Caco-2 (cell line): ENCODE data around the gene MRPS35. TPM values are rescaled to one million over a fixed set of nuclear protein-coding genes. Genes with fewer than 3 reads are reported as not detected.

Experiments used
- BruUV-seq: library from RNA; stranded (reverse); fragments of 400-500 nt; replicated peaks from 2 replicates; lab custom pipeline; 2021; lab: Mats Ljungman, UMichigan
- CTCF ChIA-PET: fragments of 300-600 bp; sonication (Branson Sonifier 250); formaldehyde crosslinking; loops from one replicate; lab custom pipeline; 2022; ENCODE audit warnings: antibody characterized with exemption; lab: Charles Lee
- POLR2A ChIA-PET: fragments of 300-600 bp; sonication (Branson Sonifier 250); formaldehyde crosslinking; loops from one replicate; lab custom pipeline; 2022; ENCODE audit warnings: antibody characterized with exemption; lab: Charles Lee
- DNase-seq, 2 experiments: peaks; one replicate each; pipeline versions ENCODE4 v3.0.0 to v3.0.0-alpha.2; 2020 to 2022
- H3K27me3 ChIP-seq: replicated peaks from 2 replicates; pipeline ENCODE4 v1.6.0; 2011; ENCODE audit warnings: low read length; ENCODE audit not compliant: control insufficient read depth, insufficient read depth
- H3K36me3 ChIP-seq: 2 replicates; pipeline ENCODE4 v1.5.1; 2011; ENCODE audit warnings: low read length; ENCODE audit not compliant: control insufficient read depth, insufficient read depth
- H3K4me1 ChIP-seq: fragments of 250-450 bp; sonication (Bioruptor Pico); 2 replicates; pipeline ENCODE4 v1.5.1; 2020; ENCODE audit warnings: mild to moderate bottlenecking
- H3K4me3 ChIP-seq: 2 replicates; pipeline ENCODE4 v1.5.1; 2011; ENCODE audit warnings: low read depth, mild to moderate bottlenecking, control low read depth, low read length
- H3K9me3 ChIP-seq: fragments of 250-450 bp; sonication (Bioruptor Pico); 2 replicates; pipeline ENCODE4 v1.5.1; 2020; ENCODE audit warnings: mild to moderate bottlenecking, moderate library complexity
- H3K27ac Mint-ChIP-seq: one replicate; pipeline ENCODE4 v1.8.0; 2022; ENCODE audit warnings: mixed read lengths; ENCODE audit not compliant: unreplicated experiment
- H3K27me3 Mint-ChIP-seq: one replicate; pipeline ENCODE4 v1.8.0; 2022; ENCODE audit warnings: mixed read lengths; ENCODE audit not compliant: insufficient read depth, unreplicated experiment
- H3K36me3 Mint-ChIP-seq: one replicate; pipeline ENCODE4 v1.8.0; 2022; ENCODE audit warnings: mild to moderate bottlenecking, mixed read lengths; ENCODE audit not compliant: insufficient read depth, unreplicated experiment
- H3K4me1 Mint-ChIP-seq: one replicate; pipeline ENCODE4 v1.8.0; 2022; ENCODE audit warnings: low read depth, mixed read lengths; ENCODE audit not compliant: unreplicated experiment
- H3K4me3 Mint-ChIP-seq: one replicate; pipeline ENCODE4 v1.8.0; 2022; ENCODE audit warnings: mild to moderate bottlenecking, moderate library complexity, mixed read lengths; ENCODE audit not compliant: unreplicated experiment
- H3K9me3 Mint-ChIP-seq: one replicate; pipeline ENCODE4 v1.8.0; 2022; ENCODE audit warnings: mixed read lengths; ENCODE audit not compliant: unreplicated experiment
- intact Hi-C: fragments of 100-400 bp; cut with micrococcal nuclease; formaldehyde crosslinking; loops from one replicate; pipeline ENCODE4 v1.10.0; 2022; ENCODE audit not compliant: unreplicated experiment
- total RNA-seq: library from RNA; stranded (reverse); gene quantifications from 2 replicates; pipeline ENCODE4 v1.2.3, GENCODE V29; 2022
- TF ChIP-seq, protein P1 (sequence below), 2 experiments: fragments of 200-600 bp in 1 of 2; IDR thresholded peaks; 1 replicate in 1 of 2; 2 replicates in 1 of 2; pipeline versions ENCODE4 v1.5.1 to v1.8.0; 2011 to 2022; ENCODE audit warnings: antibody characterized with exemption in 1 of 2, control low read depth in 1 of 2, inconsistent platforms in 1 of 2, low read depth in 1 of 2, low read length in 1 of 2, mild to moderate bottlenecking in 1 of 2, moderate library complexity in 1 of 2; ENCODE audit not compliant: insufficient read depth in 1 of 2, severe bottlenecking in 1 of 2, unreplicated experiment in 1 of 2

Gene MRPS35
- total RNA-seq, 1 experiment from 2014 or later = 135 TPM

DNA sequence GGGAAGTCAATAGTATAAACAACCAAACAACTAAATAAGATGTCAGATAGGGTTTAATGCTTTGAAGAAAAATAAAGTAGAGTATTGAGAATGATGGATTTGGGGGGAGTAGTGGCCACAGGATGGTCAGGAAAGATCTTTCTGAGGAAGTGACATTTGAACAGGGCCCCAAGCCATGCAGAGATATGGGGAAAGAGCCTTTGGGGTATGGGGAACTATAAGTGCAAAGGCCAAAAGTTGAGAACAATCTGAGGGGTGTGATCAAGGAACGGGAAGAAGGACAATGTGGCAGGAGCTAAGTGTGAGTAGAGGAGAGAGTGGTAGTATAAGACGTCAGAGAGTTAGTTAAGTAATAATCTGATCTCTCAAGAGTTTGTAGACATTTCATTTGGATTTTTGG, 1.3 kb downstream of the MRPS35 start:
- H3K27me3 Mint-ChIP-seq = no peaks in the 10 kb centered on the region
- TF ChIP-seq, protein P1, sequence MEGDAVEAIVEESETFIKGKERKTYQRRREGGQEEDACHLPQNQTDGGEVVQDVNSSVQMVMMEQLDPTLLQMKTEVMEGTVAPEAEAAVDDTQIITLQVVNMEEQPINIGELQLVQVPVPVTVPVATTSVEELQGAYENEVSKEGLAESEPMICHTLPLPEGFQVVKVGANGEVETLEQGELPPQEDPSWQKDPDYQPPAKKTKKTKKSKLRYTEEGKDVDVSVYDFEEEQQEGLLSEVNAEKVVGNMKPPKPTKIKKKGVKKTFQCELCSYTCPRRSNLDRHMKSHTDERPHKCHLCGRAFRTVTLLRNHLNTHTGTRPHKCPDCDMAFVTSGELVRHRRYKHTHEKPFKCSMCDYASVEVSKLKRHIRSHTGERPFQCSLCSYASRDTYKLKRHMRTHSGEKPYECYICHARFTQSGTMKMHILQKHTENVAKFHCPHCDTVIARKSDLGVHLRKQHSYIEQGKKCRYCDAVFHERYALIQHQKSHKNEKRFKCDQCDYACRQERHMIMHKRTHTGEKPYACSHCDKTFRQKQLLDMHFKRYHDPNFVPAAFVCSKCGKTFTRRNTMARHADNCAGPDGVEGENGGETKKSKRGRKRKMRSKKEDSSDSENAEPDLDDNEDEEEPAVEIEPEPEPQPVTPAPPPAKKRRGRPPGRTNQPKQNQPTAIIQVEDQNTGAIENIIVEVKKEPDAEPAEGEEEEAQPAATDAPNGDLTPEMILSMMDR (IDR thresholded peaks at IDR 0.05; ENCODE audit: insufficient read depth in 1 of 2, low read depth in 1 of 2, low read length in 1 of 2, severe bottlenecking in 1 of 2, unreplicated experiment in 1 of 2) = no peak
- Histone ChIP-seq H3K4me3 (peak overlapping the region; percentile 73), H3K27me3 (no peaks in the 10 kb centered on the region), H3K9me3 (no peaks in the 10 kb centered on the region), H3K4me1 (no peaks in the 10 kb centered on the region), H3K36me3 (no peaks in the 10 kb centered on the region)
- intact Hi-C loops = no loop called here
- no peak for DNase-seq
- H3K27ac Mint-ChIP-seq = peak overlapping the region; percentile 97
- CTCF ChIA-PET = no interaction called here
- POLR2A ChIA-PET = no interaction called here
- BruUV-seq = no TSS peak
- no peaks in the 10 kb centered on the region for H3K9me3 Mint-ChIP-seq
- H3K36me3 Mint-ChIP-seq = peaks cover 16% of the 10 kb centered on the region
- H3K4me1 Mint-ChIP-seq = peaks cover 11% of the 10 kb centered on the region
- peak overlapping the region; percentile 93 for H3K4me3 Mint-ChIP-seq

DNA sequence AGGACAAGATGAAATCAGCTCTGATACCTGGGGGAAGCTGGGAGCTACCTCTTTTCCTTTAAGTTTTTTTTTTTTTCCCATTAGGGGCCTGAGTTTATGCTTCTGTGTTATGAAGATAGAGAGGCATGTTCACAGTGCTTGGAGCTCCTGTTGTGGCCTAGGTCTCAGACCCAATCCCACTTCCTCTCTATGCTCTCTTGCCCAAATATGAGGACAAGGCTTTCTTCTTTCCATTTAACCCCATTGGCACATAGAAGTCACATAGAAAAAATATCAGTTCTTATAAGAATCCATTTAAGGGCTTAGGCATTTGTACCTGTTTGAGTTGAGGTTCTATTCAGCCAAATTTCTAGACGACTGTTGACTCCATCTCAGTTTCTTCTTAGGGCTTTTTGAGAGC, 12.6 kb downstream of the MRPS35 start:
- no peak for DNase-seq
- TF ChIP-seq, protein P1 (IDR thresholded peaks at IDR 0.05; ENCODE audit: insufficient read depth in 1 of 2, low read depth in 1 of 2, low read length in 1 of 2, severe bottlenecking in 1 of 2, unreplicated experiment in 1 of 2) = no peak
- CTCF ChIA-PET = no interaction called here
- no peaks in the 10 kb centered on the region for H3K9me3 Mint-ChIP-seq
- Histone ChIP-seq H3K4me3 (no peak overlapping the region), H3K9me3 (no peaks in the 10 kb centered on the region), H3K4me1 (no peaks in the 10 kb centered on the region), H3K27me3 (no peaks in the 10 kb centered on the region), H3K36me3 (no peaks in the 10 kb centered on the region)
- no peak overlapping the region for H3K4me3 Mint-ChIP-seq
- no peaks in the 10 kb centered on the region for H3K27me3 Mint-ChIP-seq
- no peaks in the 10 kb centered on the region for H3K4me1 Mint-ChIP-seq
- intact Hi-C loops = no loop called here
- no peak overlapping the region for H3K27ac Mint-ChIP-seq
- H3K36me3 Mint-ChIP-seq = peaks cover 72% of the 10 kb centered on the region
- POLR2A ChIA-PET = interaction anchor here (0.7 kb wide), 1 partner anchor 16 kb away, joined by 8 read pairs; no protein-coding TSS in a partner anchor
- BruUV-seq = no TSS peak

DNA sequence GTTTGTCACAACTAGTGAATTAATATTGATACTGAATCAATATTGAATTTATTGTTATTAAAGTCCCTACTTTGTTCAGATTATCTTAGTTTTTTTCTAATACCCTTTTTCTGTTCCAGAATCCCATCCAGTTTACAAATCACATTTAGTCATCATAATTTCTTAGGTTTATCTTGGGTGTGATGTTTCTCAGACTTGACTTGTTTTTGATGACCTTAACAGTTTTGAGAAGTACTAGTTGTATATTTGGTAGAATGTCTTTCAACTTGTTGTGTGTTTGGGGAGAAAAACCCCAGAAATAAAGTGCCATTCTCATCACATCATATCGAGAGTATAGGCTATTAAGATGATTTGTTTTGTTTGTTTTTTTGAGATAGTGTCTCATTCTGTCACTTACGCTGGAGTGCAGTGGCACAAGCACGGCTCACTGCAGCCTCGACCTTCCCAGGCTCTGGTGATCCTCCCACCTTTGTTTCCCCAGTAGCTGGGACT, 19.5 kb downstream of the MRPS35 start:
- DNase-seq = no peak
- Histone ChIP-seq H3K9me3 (no peaks in the 10 kb centered on the region), H3K4me3 (no peak overlapping the region), H3K4me1 (no peaks in the 10 kb centered on the region), H3K36me3 (peaks cover 3% of the 10 kb centered on the region; the same call in 1 of the 2 replicates), H3K27me3 (no peaks in the 10 kb centered on the region)
- Mint-ChIP-seq H3K4me1 (no peaks in the 10 kb centered on the region), H3K36me3 (peaks cover 51% of the 10 kb centered on the region), H3K9me3 (no peaks in the 10 kb centered on the region), H3K27me3 (no peaks in the 10 kb centered on the region), H3K27ac (no peak overlapping the region), H3K4me3 (no peak overlapping the region)
- POLR2A ChIA-PET = no interaction called here
- no TSS peak for BruUV-seq
- intact Hi-C loops = loop anchor here (10.0 kb wide), 1 partner anchor 1235 kb away; no protein-coding TSS in a partner anchor
- TF ChIP-seq, protein P1 (IDR thresholded peaks at IDR 0.05; ENCODE audit: insufficient read depth in 1 of 2, low read depth in 1 of 2, low read length in 1 of 2, severe bottlenecking in 1 of 2, unreplicated experiment in 1 of 2) = no peak
- CTCF ChIA-PET = no interaction called here
